Head of caudate nucleus (tissue), 42 donors: ENCODE measurements around the gene HNRNPA1L2.
"Not testable (repeated sequence)": the region's sequence is repeated elsewhere in the genome, so short reads cannot be mapped to it uniquely, and the experiment has no call there.

Source experiments
- DNase-seq, 42 donors: peaks; one replicate each; pipeline versions ENCODE4 v3.0.0 to v3.0.0-alpha.2; 2020 to 2021; ENCODE audit warnings: mixed read lengths in 7 of 42
- intact Hi-C: fragments of 100-400 bp; cut with DNase I; formaldehyde crosslinking; loops from one replicate; pipeline ENCODE4 v1.15.0; 2022

Gene HNRNPA1L2

DNA sequence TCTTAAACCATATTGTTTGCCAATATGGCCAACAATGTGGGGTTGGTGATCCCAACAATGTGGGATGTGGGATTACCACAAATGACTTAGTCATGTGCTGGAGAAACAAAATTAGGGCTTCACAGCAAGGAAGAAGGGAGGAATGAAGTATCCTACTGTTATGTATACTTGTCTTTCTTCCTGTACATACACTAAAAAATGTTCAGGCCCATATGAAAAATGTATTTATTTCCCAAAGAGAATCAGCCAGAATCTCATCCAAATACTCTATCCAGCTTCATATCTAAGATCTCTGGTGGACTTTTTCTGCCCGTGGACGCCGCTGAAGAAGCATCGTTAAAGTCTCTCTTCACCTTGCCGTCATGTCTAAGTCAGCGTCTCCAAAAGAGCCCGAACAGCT is at the start of gene HNRNPA1L2:
Gene HNRNPA1L2, plus strand, starts transcription at position 301 of the 400 bp plus-strand sequence. Its CDS starts 62 bp downstream, at position 363.
- intact Hi-C loops = no loop called here
- no peak for DNase-seq

GRCh38 chr13:52593175-52593574 is 49.1 kb upstream of the HNRNPA1L2 start:
- intact Hi-C loops, DNase-seq: not testable (repeated sequence)

- intact Hi-C loops, DNase-seq: not testable (repeated sequence)
These were observed 48.4 kb upstream of the HNRNPA1L2 start for GRCh38 chr13:52593812-52594211.

DNA sequence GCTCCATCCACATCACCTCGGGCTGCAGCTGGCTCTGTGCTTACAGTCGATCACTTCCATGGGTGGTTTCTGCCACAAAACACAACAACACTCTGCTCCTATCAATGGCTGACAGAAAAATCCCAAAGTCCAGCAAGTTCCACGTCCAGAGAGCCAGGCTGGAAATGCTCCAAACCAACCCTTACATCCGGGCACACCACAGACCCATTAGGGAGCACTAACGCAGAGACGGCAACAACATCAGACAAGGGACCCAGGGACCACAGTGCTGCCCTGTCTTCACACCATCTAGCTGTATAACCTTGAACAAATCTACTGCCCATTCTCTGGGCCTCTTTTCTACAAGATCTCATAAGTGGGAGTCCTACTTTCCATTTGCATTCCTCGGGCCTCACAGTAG is 47.9 kb upstream of the HNRNPA1L2 start:
- DNase-seq, intact Hi-C loops: not testable (repeated sequence)

DNA sequence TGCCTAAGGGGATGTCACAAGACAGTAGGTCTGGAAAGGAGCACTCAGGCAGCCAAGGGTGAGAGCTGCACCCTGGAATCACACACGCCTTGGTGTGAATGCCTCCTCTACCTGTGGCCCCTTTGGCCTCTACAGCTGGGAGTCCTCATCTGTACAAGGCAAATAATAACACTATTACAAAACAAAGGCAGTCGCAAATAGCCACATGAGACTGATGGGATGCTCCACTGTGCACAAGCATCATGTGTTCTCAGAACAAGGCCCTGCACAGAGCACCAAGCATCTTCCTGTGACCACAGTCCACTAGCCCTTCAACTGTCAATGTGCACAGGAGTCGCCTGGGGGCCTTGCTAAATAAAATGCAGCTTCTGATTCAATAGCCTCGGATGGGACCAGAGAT is 44.6 kb upstream of the HNRNPA1L2 start:
- intact Hi-C loops = no loop called here
- DNase-seq = no peak

GRCh38 chr13:52599037-52599847 is 43.0 kb upstream of the HNRNPA1L2 start:
- intact Hi-C loops = no loop called here
- DNase-seq = no peak

DNA sequence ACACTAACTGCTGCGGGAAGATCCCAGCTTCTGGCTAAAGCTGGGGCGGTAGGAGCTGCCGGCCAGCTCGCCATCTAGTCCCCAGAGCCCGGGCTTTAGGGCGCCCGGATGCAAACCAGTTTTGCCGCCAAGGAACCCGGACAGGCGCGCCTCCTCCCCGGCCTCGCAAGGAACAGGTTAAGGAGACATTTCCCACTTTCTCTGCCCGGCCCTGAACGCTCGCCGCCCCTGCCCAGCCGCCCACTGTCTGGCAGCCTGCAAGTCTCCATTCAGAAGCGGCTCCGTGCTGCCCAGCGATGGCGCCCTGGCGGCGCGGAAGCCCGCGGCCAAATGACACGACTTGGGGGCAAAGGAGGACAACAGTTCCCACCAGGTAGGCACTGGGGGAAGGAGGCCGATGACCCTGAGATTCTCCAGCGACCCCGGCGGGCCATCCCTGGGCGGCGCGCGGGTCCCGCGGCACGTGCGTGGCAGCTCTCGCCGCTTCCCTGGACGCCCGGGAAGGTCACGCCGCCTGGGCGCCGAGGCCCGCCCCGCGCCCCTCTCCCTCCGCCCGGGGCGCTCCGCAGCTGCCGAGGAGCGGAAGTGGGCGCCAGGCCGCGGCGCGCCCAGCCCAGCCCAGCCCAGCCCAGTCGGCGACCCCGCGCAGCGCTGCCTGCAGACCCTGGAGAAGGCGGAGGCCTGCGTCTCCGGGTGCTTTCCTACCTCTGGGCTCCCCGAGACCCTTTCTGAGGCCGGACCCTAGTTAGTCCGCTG is 42.2 kb upstream of the HNRNPA1L2 start:
- peak in 23 of 42 donors; percentile 4 to 52 (median 26) for DNase-seq
- intact Hi-C loops = no loop called here

DNA sequence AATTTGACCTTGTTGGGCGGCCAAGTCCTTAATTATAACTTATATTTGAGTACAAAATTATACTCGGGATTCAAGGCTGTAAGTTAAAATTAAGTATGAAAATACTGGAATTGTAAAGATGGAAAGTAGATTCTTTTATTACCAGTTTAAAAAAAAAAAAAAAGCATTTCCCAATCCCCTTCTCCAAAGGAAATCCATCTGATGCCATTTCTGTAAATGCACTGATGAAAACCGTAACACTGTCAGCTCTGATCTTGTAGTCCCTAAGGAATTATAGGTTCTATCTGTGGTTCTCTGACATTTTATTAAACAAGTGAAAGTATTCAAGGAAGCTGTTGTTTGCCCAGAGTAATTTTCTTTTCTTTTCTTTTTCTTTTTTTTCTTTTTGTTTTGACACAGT is 41.6 kb upstream of the HNRNPA1L2 start:
- intact Hi-C loops = no loop called here
- no peak for DNase-seq

- intact Hi-C loops = not testable (repeated sequence)
These were observed 38.9 kb upstream of the HNRNPA1L2 start for GRCh38 chr13:52603316-52603715.

GRCh38 chr13:52606126-52606525 is 36.1 kb upstream of the HNRNPA1L2 start:
- DNase-seq, intact Hi-C loops: not testable (repeated sequence)

More at GRCh38 chr13:52603316-52603715, 38.9 kb upstream of the HNRNPA1L2 start:
- DNase-seq = not testable (repeated sequence)

DNA sequence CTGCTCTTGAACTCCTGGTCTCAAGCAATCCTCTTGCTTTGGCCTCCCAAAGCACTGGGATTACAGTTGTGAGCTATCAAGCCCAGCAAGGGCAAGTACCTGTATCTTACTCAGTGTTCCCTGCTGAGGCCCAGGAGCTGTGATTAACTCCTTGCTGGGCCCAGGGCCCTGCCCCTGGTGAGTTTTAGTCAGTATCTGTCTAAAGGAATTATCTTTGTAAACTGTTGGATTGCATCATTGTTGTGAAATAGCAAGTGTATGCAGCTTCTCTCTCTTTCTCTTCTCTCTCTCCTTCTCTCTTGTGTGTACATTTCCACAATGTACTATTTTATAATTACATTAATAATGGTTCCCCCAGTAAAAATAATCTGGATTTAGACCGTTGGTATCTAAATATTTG is 35.4 kb upstream of the HNRNPA1L2 start:
- intact Hi-C loops, DNase-seq: not testable (repeated sequence)

DNA sequence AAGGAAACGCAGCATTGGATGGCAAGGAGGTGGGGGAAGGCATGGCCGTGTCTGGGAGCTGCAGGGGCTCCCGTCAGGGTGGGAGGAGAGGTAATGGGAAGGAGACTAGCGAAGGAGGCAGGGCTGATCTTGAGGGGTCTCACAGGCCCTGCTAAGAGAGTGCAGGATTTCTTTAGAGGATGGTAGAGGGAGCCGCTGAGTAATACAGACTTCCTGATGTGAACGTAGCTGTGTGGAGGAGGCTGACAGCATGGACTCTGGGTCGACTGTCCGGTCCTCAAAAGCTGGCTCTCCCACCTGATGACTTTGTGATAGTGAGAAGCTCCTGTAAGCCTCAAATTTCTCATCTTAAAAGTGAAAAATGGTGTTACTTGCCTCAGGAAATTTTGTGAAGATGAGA is 34.0 kb upstream of the HNRNPA1L2 start:
- intact Hi-C loops, DNase-seq: not testable (repeated sequence)

GRCh38 chr13:52609013-52609606 is 33.1 kb upstream of the HNRNPA1L2 start:
- intact Hi-C loops = not testable (repeated sequence)
- DNase-seq = peak in 19 of 42 donors; percentile 6 to 66 (median 33)

DNA sequence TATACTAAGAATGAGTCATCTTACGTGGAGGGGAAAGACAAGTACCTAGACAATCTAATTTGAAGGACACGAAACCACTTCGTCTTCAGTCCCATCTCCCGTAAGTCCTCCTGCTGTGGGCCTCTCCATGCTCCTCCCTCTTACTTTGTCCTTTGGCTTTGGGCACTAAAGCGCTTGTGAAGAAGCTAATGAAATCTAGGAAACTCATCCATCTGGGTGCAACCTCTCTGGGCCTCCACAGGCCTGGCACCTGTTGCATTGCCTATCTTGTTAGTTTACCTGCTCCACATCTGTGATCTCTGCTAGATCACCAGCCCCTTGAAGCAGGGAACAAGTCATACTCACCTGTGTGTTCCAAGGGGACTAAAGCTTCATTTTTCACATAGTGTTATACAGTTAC is 32.1 kb upstream of the HNRNPA1L2 start:
- intact Hi-C loops, DNase-seq: not testable (repeated sequence)

- DNase-seq = no peak
- intact Hi-C loops = no loop called here
These were observed 27.0 kb upstream of the HNRNPA1L2 start for GRCh38 chr13:52615134-52615801.

DNA sequence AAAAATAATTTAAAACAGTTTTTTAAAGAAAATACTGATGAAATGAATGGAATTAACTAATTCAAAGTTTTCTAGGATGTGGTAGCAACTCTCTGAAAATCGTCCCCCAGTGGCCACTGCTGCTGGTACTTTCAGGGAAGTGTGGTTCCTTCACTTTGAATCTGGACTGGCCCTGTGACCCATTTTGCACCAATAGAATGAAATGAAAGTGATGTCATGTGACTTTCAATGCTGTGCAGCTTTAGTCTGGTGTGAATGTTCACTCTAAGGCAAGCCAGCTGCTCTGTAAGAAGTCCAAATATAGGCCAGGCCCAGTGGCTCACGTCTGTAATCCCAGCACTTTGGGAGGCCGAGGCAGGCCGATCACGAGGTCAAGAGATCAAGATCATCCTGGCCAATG is 26.4 kb upstream of the HNRNPA1L2 start:
- intact Hi-C loops = no loop called here

GRCh38 chr13:52617070-52618060 is 24.9 kb upstream of the HNRNPA1L2 start:
- DNase-seq = peak; percentile 63 to 92 (median 83)
- intact Hi-C loops = no loop called here

More for the DNA sequence above, 26.4 kb upstream of the HNRNPA1L2 start:
- DNase-seq = no peak
